Esophagus squamous epithelium (tissue), 4 donors: ENCODE data around the gene SYT6.

Source experiments
- CTCF ChIP-seq, 6 experiments: fragments of 450-650 bp in 4 of 6; fragments of 200-600 bp in 2 of 6; sonication (generic) in 2 of 6; IDR thresholded peaks; one replicate each; pipeline ENCODE4 v1.5.1; 2016 to 2019; ENCODE audit warnings: antibody characterized with exemption in 6 of 6, mild to moderate bottlenecking in 4 of 6, moderate library complexity in 4 of 6
- POLR2A ChIP-seq, 4 donors: fragments of 450-650 bp; IDR thresholded peaks; one replicate each; pipeline ENCODE4 v1.6.1; 2017; ENCODE audit warnings: antibody characterized with exemption in 4 of 4, mild to moderate bottlenecking in 4 of 4, moderate library complexity in 3 of 4

DNA sequence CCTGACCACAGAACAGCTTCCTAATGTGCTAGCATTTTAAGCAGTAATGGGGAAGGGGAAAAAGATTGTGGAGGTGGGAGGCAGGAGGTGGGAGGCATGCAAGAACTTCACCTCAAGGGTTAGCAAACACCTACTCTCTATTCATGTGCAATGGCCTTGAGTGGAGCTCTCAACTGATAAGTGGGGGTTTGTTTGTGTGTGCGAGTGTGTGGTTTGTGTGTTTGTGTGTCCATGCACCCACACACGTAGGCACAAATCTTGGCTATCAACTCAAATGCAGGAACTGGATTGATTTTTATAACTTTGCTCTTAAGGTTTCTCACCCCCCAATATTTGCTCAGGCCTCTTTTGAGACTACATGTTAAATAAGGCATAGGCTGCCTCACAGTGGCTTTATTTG, 78.6 kb downstream of the SYT6 start:
- no peak for TF ChIP-seq CTCF (IDR thresholded peaks at IDR 0.05)
- TF ChIP-seq POLR2A (IDR thresholded peaks at IDR 0.05) = no peak
